HEK293 (cell line): ENCODE data around the gene GLRA3.

Experiments used
- CTCF ChIA-PET: fragments of 350-600 bp; formaldehyde crosslinking; extraction: SDS; loops from one replicate; lab custom pipeline; 2021; ENCODE audit warnings: antibody characterized with exemption; lab: Yijun Ruan, JAX
- POLR2A ChIA-PET: fragments of 300-600 bp; formaldehyde crosslinking; extraction: SDS; loops from one replicate; lab custom pipeline; 2020; ENCODE audit warnings: antibody characterized with exemption, inconsistent platforms; lab: Yijun Ruan, JAX
- H3K27ac ChIP-seq: fragments of 200-500 bp; sonication (Bioruptor generic); 2 replicates; pipeline ENCODE4 v1.5.1; 2014; ENCODE audit warnings: low read depth, low read length, control low read depth, inconsistent platforms; ENCODE audit errors: extremely low read depth
- H3K36me3 ChIP-seq, 2 experiments: fragments of 200-500 bp in 1 of 2; sonication (Bioruptor generic) in 1 of 2; 1 replicate in 1 of 2; 2 replicates in 1 of 2; pipeline ENCODE4 v1.5.1; 2014 to 2017; ENCODE audit warnings: inconsistent platforms in 2 of 2, low read length in 2 of 2; ENCODE audit not compliant: control insufficient read depth in 2 of 2, insufficient read depth in 1 of 2
- H3K4me1 ChIP-seq: fragments of 200-500 bp; sonication (Bioruptor generic); 2 replicates; pipeline ENCODE4 v1.5.1; 2014; ENCODE audit warnings: mild to moderate bottlenecking, low read length, inconsistent platforms; ENCODE audit not compliant: control insufficient read depth, insufficient read depth
- H3K4me3 ChIP-seq: 2 replicates; pipeline ENCODE4 v1.5.1; 2011; ENCODE audit warnings: low read depth, mild to moderate bottlenecking, control low read depth, low read length, moderate library complexity
- H3K9me3 ChIP-seq: fragments of 200-500 bp; sonication (Bioruptor generic); 2 replicates; pipeline ENCODE4 v1.5.1; 2014; ENCODE audit warnings: low read depth, low read length, inconsistent platforms; ENCODE audit not compliant: control insufficient read depth, insufficient read depth
- ZBTB7A ChIP-seq: fragments of 450-650 bp; formaldehyde crosslinking; IDR thresholded peaks from 2 replicates; pipeline ENCODE4 v1.5.1; 2016; ENCODE audit warnings: low read depth, missing biosample characterization, missing genetic modification characterization
- ZFP69B ChIP-seq: fragments of 450-650 bp; formaldehyde crosslinking; IDR thresholded peaks from 2 replicates; pipeline ENCODE4 v1.5.1; 2016; ENCODE audit warnings: missing biosample characterization, missing genetic modification characterization
- ZNF121 ChIP-seq: fragments of 450-650 bp; formaldehyde crosslinking; IDR thresholded peaks from 2 replicates; pipeline ENCODE4 v1.5.1; 2016; ENCODE audit warnings: missing biosample characterization, missing genetic modification characterization
- ZNF169 ChIP-seq: fragments of 450-650 bp; formaldehyde crosslinking; IDR thresholded peaks from 2 replicates; pipeline ENCODE4 v1.5.1; 2016; ENCODE audit warnings: missing biosample characterization, missing genetic modification characterization
- ZNF23 ChIP-seq: fragments of 450-650 bp; formaldehyde crosslinking; IDR thresholded peaks from 2 replicates; pipeline ENCODE4 v1.5.1; 2016; ENCODE audit warnings: missing biosample characterization, missing genetic modification characterization, borderline replicate concordance
- ZNF311 ChIP-seq: fragments of 450-650 bp; formaldehyde crosslinking; IDR thresholded peaks from 2 replicates; pipeline ENCODE4 v1.5.1; 2017; ENCODE audit warnings: missing biosample characterization, missing genetic modification characterization, borderline replicate concordance
- ZNF555 ChIP-seq: fragments of 450-650 bp; formaldehyde crosslinking; conservative IDR thresholded peaks from 2 replicates; pipeline ENCODE4 v1.5.1; 2017; ENCODE audit warnings: missing biosample characterization, mild to moderate bottlenecking, missing genetic modification characterization, inconsistent platforms
- ZSCAN16 ChIP-seq: fragments of 450-650 bp; formaldehyde crosslinking; IDR thresholded peaks from 2 replicates; pipeline ENCODE4 v1.5.1; 2016; ENCODE audit warnings: missing biosample characterization, missing genetic modification characterization
- ZSCAN30 ChIP-seq: fragments of 450-650 bp; IDR thresholded peaks from 2 replicates; pipeline ENCODE4 v1.5.1; 2018; ENCODE audit warnings: missing biosample characterization, mild to moderate bottlenecking, missing genetic modification characterization, moderate library complexity
- ZXDB ChIP-seq: fragments of 450-650 bp; formaldehyde crosslinking; IDR thresholded peaks from 2 replicates; pipeline ENCODE4 v1.5.1; 2016; ENCODE audit warnings: missing biosample characterization, missing genetic modification characterization
- TF ChIP-seq, protein P1 (sequence below): fragments of 450-650 bp; formaldehyde crosslinking; IDR thresholded peaks from 2 replicates; pipeline ENCODE4 v1.5.1; 2016; ENCODE audit warnings: missing biosample characterization, missing genetic modification characterization
- TF ChIP-seq, protein P2 (sequence below): fragments of 450-650 bp; formaldehyde crosslinking; IDR thresholded peaks from 2 replicates; pipeline ENCODE4 v1.5.0; 2017; ENCODE audit warnings: missing biosample characterization, missing genetic modification characterization, borderline replicate concordance
- TF ChIP-seq, protein P3 (sequence below): fragments of 450-650 bp; formaldehyde crosslinking; IDR thresholded peaks from 2 replicates; pipeline ENCODE4 v1.5.1; 2016; ENCODE audit warnings: missing biosample characterization, missing genetic modification characterization
- TF ChIP-seq, protein P4 (sequence below): fragments of 450-650 bp; formaldehyde crosslinking; IDR thresholded peaks from 2 replicates; pipeline ENCODE4 v1.5.1; 2016; ENCODE audit warnings: missing biosample characterization, missing genetic modification characterization

Gene GLRA3

DNA sequence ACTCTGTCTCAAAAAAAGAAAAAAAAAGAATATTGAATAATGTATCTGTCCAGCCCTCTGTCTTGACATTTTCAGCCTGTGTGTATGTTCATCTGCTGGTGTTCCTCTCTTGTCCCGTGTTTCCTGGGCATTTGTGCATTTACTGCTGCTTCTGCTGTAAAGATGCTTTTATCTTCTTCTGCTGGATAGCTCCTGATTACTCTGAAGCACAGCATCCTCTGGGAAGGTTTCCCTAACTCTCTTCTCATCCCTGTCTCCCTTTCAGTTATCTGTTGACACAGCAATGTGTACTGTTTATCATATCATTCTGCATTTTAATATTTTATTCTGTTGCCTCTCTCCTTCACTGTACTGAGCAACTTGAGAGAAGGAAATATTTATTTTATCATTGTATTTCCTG lies 232.5 kb downstream of the GLRA3 start:
- ChIA-PET CTCF (no interaction called here), POLR2A (no interaction called here)
- TF ChIP-seq ZBTB7A (tag by site-specific recombination), result no peak
- TF ChIP-seq, protein P1, sequence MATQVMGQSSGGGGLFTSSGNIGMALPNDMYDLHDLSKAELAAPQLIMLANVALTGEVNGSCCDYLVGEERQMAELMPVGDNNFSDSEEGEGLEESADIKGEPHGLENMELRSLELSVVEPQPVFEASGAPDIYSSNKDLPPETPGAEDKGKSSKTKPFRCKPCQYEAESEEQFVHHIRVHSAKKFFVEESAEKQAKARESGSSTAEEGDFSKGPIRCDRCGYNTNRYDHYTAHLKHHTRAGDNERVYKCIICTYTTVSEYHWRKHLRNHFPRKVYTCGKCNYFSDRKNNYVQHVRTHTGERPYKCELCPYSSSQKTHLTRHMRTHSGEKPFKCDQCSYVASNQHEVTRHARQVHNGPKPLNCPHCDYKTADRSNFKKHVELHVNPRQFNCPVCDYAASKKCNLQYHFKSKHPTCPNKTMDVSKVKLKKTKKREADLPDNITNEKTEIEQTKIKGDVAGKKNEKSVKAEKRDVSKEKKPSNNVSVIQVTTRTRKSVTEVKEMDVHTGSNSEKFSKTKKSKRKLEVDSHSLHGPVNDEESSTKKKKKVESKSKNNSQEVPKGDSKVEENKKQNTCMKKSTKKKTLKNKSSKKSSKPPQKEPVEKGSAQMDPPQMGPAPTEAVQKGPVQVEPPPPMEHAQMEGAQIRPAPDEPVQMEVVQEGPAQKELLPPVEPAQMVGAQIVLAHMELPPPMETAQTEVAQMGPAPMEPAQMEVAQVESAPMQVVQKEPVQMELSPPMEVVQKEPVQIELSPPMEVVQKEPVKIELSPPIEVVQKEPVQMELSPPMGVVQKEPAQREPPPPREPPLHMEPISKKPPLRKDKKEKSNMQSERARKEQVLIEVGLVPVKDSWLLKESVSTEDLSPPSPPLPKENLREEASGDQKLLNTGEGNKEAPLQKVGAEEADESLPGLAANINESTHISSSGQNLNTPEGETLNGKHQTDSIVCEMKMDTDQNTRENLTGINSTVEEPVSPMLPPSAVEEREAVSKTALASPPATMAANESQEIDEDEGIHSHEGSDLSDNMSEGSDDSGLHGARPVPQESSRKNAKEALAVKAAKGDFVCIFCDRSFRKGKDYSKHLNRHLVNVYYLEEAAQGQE, result peak; percentile 54; the same call in 1 of the 2 replicates
- H3K4me3 ChIP-seq, result no peak overlapping the region
- H3K4me1 ChIP-seq, result no peaks in the 10 kb centered on the region
- H3K9me3 ChIP-seq, result no peaks in the 10 kb centered on the region
- no peak overlapping the region for H3K27ac ChIP-seq
- H3K36me3 ChIP-seq, result no peaks in the 10 kb centered on the region

DNA sequence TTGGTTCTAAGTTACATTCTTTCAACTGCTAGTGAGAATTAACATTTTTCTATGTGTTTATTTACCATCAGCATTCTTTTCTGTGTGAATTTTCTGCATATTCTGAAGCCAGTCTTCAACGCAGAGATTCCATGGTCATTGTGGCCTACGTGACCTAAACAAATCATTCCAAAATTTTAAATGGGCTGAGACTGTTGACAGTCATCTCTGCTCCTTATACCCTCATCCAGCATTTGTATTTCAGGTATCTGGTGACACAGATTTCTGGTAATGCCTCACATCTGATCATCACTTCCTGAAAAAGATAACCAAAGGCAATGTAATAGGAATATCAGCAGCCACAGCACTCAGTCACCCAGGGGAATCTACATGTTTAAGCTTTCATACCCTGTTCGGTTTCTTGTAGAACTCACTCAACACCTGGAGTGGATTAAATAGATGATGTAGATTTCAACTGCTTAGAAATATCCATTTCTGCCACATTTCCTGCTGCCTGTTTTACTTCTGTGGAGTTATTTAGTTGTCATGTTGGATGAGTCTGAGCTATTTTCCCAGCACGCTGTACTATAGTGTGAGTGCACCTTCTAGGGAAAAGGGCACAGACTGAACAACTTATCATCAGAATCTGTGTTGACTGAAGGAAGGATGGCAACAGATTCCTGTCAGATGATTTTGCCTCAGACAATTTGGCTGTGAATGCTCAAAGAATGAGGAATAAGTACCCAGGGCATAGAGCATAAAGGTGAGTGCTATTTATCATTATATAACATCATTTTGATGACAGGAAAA lies 233.7 kb downstream of the GLRA3 start:
- no peaks in the 10 kb centered on the region for H3K4me1 ChIP-seq
- CTCF ChIA-PET, result no interaction called here
- no peaks in the 10 kb centered on the region for H3K9me3 ChIP-seq
- POLR2A ChIA-PET, result no interaction called here
- H3K36me3 ChIP-seq, result no peaks in the 10 kb centered on the region
- no peak for TF ChIP-seq ZNF555
- no peak for TF ChIP-seq ZNF311
- TF ChIP-seq ZXDB, result no peak
- no peak for TF ChIP-seq ZNF23
- TF ChIP-seq ZNF121, result no peak
- no peak for TF ChIP-seq ZNF169 (tag by site-specific recombination)
- TF ChIP-seq, protein P2, sequence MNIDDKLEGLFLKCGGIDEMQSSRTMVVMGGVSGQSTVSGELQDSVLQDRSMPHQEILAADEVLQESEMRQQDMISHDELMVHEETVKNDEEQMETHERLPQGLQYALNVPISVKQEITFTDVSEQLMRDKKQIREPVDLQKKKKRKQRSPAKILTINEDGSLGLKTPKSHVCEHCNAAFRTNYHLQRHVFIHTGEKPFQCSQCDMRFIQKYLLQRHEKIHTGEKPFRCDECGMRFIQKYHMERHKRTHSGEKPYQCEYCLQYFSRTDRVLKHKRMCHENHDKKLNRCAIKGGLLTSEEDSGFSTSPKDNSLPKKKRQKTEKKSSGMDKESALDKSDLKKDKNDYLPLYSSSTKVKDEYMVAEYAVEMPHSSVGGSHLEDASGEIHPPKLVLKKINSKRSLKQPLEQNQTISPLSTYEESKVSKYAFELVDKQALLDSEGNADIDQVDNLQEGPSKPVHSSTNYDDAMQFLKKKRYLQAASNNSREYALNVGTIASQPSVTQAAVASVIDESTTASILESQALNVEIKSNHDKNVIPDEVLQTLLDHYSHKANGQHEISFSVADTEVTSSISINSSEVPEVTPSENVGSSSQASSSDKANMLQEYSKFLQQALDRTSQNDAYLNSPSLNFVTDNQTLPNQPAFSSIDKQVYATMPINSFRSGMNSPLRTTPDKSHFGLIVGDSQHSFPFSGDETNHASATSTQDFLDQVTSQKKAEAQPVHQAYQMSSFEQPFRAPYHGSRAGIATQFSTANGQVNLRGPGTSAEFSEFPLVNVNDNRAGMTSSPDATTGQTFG, result no peak
- no peak for TF ChIP-seq ZFP69B (tag by site-specific recombination)
- TF ChIP-seq, protein P3, sequence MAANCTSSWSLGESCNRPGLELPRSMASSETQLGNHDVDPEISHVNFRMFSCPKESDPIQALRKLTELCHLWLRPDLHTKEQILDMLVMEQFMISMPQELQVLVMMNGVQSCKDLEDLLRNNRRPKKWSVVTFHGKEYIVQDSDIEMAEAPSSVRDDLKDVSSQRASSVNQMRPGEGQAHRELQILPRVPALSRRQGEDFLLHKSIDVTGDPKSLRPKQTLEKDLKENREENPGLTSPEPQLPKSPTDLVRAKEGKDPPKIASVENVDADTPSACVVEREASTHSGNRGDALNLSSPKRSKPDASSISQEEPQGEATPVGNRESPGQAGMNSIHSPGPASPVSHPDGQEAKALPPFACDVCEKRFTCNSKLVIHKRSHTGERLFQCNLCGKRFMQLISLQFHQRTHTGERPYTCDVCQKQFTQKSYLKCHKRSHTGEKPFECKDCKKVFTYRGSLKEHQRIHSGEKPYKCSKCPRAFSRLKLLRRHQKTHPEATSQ (tag by site-specific recombination), result no peak
- TF ChIP-seq ZSCAN30 (tag by site-specific recombination), result no peak
- TF ChIP-seq, protein P4, sequence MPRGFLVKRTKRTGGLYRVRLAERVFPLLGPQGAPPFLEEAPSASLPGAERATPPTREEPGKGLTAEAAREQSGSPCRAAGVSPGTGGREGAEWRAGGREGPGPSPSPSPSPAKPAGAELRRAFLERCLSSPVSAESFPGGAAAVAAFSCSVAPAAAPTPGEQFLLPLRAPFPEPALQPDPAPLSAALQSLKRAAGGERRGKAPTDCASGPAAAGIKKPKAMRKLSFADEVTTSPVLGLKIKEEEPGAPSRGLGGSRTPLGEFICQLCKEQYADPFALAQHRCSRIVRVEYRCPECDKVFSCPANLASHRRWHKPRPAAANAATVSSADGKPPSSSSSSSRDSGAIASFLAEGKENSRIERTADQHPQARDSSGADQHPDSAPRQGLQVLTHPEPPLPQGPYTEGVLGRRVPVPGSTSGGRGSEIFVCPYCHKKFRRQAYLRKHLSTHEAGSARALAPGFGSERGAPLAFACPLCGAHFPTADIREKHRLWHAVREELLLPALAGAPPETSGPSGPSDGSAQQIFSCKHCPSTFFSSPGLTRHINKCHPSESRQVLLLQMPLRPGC (tag by site-specific recombination), result no peak
- no peak for TF ChIP-seq ZSCAN16 (tag by site-specific recombination)
- no peak overlapping the region for H3K4me3 ChIP-seq
- no peak overlapping the region for H3K27ac ChIP-seq
